Measurements from ENCODE around the gene HABP2. TPM values are rescaled to one million over a fixed set of nuclear protein-coding genes. Genes with fewer than 3 reads are reported as not detected.

The HABP2 gene
- total RNA-seq, 1 donor from 2014 or later, result not detected

DNA sequence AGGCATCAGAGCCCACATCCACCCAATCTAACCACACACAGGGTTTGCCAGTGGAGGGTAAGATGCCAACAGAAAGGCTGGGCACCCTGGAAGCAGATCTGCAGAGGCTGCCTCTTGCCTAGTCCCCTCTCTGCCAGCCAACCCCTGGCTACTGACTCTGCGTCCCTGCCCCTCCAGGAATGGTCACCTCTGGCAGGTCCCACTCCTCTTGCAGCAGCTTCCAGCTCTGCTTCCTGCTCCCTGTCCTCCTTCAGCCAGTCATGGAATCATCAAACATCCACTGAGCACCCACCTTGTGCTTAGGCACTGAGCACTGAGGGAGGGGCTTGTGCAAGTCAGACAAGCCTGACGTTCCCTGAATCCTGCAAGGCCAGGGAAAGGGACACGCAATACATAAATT is 20.1 kb upstream of the HABP2 start:
- H3K27ac Mint-ChIP-seq (ENCODE audit: unreplicated experiment), result no peak overlapping the region
- H3K4me1 Mint-ChIP-seq, result no peaks in the 10 kb centered on the region
- TF ChIP-seq, protein P1, sequence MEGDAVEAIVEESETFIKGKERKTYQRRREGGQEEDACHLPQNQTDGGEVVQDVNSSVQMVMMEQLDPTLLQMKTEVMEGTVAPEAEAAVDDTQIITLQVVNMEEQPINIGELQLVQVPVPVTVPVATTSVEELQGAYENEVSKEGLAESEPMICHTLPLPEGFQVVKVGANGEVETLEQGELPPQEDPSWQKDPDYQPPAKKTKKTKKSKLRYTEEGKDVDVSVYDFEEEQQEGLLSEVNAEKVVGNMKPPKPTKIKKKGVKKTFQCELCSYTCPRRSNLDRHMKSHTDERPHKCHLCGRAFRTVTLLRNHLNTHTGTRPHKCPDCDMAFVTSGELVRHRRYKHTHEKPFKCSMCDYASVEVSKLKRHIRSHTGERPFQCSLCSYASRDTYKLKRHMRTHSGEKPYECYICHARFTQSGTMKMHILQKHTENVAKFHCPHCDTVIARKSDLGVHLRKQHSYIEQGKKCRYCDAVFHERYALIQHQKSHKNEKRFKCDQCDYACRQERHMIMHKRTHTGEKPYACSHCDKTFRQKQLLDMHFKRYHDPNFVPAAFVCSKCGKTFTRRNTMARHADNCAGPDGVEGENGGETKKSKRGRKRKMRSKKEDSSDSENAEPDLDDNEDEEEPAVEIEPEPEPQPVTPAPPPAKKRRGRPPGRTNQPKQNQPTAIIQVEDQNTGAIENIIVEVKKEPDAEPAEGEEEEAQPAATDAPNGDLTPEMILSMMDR (conservative IDR thresholded peaks at IDR 0.05), result no peak
- H3K9me3 Mint-ChIP-seq, result peaks cover 2% of the 10 kb centered on the region
- H3K4me3 Mint-ChIP-seq, result no peak overlapping the region
- peaks cover 5% of the 10 kb centered on the region for H3K27me3 Mint-ChIP-seq (ENCODE audit: low read depth)
- H3K36me3 Mint-ChIP-seq (ENCODE audit: low read depth), result no peaks in the 10 kb centered on the region
- DNase-seq (ENCODE audit: low read depth, low spot score), result no peak

DNA sequence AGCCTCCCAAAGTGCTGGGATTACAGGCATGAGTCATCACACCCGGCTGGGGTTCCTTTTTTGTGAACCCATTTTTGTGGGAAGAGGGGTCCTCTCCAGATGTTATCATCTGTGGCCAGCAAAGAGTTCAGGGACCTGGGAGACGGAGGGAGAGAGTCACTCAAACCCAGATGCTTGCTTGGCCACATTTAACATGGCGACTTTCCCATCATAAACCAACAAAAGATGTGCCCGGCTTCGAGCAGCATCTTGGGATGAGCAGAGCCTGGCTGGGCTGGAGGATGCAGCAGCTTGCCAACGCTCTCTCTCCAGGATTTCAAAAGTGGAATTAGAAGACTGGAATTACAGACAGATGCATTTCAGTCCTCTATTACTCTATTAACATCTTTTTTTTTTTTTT is 19.1 kb upstream of the HABP2 start:
- TF ChIP-seq, protein P1 (conservative IDR thresholded peaks at IDR 0.05), result no peak
- Mint-ChIP-seq H3K36me3 (ENCODE audit: low read depth) (no peaks in the 10 kb centered on the region), H3K4me1 (no peaks in the 10 kb centered on the region), H3K27me3 (ENCODE audit: low read depth) (peaks cover 5% of the 10 kb centered on the region), H3K4me3 (no peak overlapping the region), H3K9me3 (peaks cover 2% of the 10 kb centered on the region), H3K27ac (ENCODE audit: unreplicated experiment) (no peak overlapping the region)
- no peak for DNase-seq (ENCODE audit: low read depth, low spot score)

DNA sequence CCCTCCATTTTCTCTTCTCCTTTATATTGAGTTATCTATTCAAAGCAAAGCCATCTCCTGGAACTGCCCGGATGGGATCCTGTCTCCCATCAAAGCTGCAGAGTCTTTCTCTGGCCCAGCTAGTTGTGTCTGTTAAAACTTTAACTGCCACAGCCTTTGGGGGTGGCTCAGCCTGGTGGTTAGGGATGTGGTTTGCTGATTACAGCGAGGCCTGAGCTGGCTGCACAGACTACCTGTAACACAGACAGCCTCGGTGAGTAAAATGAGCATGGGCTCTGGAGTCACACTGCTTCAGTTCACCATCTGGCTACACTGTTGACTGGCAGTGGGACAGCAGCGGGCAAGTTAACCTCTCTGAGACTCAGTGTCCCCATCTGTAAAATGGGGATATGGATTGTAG is 18.4 kb upstream of the HABP2 start:
- no peaks in the 10 kb centered on the region for H3K36me3 Mint-ChIP-seq (ENCODE audit: low read depth)
- H3K4me1 Mint-ChIP-seq, result no peaks in the 10 kb centered on the region
- H3K4me3 Mint-ChIP-seq, result no peak overlapping the region
- DNase-seq (ENCODE audit: low read depth, low spot score), result no peak
- H3K9me3 Mint-ChIP-seq, result peaks cover 2% of the 10 kb centered on the region
- TF ChIP-seq, protein P1 (conservative IDR thresholded peaks at IDR 0.05), result no peak
- H3K27me3 Mint-ChIP-seq (ENCODE audit: low read depth), result peaks cover 5% of the 10 kb centered on the region
- H3K27ac Mint-ChIP-seq (ENCODE audit: unreplicated experiment), result no peak overlapping the region

DNA sequence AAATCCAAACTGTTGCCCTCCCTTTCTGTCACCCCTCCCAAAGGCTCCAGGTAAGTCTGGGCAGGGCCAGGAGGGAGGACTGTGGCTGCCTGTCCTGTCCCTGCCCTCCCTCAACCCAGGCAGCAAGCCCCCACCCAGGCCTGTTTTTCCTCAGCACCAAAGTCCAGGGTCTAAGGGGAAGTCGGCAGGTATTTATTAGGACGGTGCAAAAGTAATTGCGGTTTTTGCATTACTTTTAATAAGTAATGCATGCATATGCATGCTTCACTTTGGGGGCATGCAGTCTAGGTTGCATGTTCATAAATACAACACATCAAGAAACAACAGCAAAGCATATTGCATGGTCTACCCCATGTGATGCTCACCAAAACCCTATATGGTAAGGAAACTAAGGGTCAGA is 15.2 kb upstream of the HABP2 start:
- no peaks in the 10 kb centered on the region for H3K4me1 Mint-ChIP-seq
- H3K36me3 Mint-ChIP-seq (ENCODE audit: low read depth), result no peaks in the 10 kb centered on the region
- no peak overlapping the region for H3K27ac Mint-ChIP-seq (ENCODE audit: unreplicated experiment)
- peaks cover 5% of the 10 kb centered on the region for H3K27me3 Mint-ChIP-seq (ENCODE audit: low read depth)
- TF ChIP-seq, protein P1 (conservative IDR thresholded peaks at IDR 0.05), result no peak
- H3K4me3 Mint-ChIP-seq, result no peak overlapping the region
- peaks cover 2% of the 10 kb centered on the region for H3K9me3 Mint-ChIP-seq
- no peak for DNase-seq (ENCODE audit: low read depth, low spot score)

DNA sequence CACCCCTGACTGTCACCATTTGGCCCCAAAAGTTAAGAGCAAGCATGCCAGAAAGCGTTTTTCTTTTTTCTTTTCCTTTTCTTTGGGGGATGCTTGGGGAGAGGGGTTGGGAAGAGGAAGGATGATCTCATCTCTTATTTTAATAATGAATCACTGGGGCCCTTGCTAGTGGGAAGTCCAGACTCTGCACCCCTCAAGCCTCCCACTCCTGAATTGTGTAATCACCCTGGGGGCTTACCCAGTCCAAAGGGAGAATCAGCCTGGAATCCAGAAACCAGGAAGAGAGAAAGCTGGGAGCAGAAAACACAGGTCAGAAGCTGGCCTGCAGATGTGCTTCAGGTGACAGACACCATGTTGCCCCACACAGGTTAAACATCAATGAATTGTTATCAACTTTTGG is 14.7 kb upstream of the HABP2 start:
- Mint-ChIP-seq H3K4me3 (no peak overlapping the region), H3K27me3 (ENCODE audit: low read depth) (peaks cover 2% of the 10 kb centered on the region), H3K4me1 (no peaks in the 10 kb centered on the region), H3K27ac (ENCODE audit: unreplicated experiment) (no peak overlapping the region), H3K36me3 (ENCODE audit: low read depth) (no peaks in the 10 kb centered on the region), H3K9me3 (peaks cover under 1% of the 10 kb centered on the region)
- TF ChIP-seq, protein P1 (conservative IDR thresholded peaks at IDR 0.05), result no peak
- DNase-seq (ENCODE audit: low read depth, low spot score), result no peak

DNA sequence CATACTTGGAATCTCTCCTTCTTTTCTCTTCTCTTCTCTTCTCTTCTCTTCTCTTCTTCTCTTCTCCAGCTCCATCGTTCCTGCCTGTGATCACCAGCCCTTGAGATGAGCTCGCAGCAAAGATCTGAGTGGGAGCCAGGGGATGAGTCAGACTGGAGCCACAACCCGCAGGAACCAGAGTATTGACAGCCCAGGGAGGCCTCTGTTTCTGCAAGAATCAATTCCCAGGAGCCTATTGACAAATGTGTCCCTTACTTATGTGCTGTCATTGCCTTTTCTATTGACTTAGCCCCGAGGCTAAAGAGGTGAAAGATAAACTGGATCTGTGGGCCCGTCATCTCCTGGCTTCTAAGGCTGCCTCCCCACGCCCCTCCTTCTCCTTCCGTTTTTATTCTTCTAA is 13.1 kb upstream of the HABP2 start:
- H3K4me3 Mint-ChIP-seq, result no peak overlapping the region
- no peak for DNase-seq (ENCODE audit: low read depth, low spot score)
- H3K27me3 Mint-ChIP-seq (ENCODE audit: low read depth), result no peaks in the 10 kb centered on the region
- no peaks in the 10 kb centered on the region for H3K4me1 Mint-ChIP-seq
- H3K9me3 Mint-ChIP-seq, result no peaks in the 10 kb centered on the region
- H3K36me3 Mint-ChIP-seq (ENCODE audit: low read depth), result no peaks in the 10 kb centered on the region
- TF ChIP-seq, protein P1 (conservative IDR thresholded peaks at IDR 0.05), result no peak
- no peak overlapping the region for H3K27ac Mint-ChIP-seq (ENCODE audit: unreplicated experiment)
